ENCODE results near the gene DISP1.

GRCh38 chr1:222828939-222829338, 14.1 kb downstream of the DISP1 start:
- TF ChIP-seq, protein P1, sequence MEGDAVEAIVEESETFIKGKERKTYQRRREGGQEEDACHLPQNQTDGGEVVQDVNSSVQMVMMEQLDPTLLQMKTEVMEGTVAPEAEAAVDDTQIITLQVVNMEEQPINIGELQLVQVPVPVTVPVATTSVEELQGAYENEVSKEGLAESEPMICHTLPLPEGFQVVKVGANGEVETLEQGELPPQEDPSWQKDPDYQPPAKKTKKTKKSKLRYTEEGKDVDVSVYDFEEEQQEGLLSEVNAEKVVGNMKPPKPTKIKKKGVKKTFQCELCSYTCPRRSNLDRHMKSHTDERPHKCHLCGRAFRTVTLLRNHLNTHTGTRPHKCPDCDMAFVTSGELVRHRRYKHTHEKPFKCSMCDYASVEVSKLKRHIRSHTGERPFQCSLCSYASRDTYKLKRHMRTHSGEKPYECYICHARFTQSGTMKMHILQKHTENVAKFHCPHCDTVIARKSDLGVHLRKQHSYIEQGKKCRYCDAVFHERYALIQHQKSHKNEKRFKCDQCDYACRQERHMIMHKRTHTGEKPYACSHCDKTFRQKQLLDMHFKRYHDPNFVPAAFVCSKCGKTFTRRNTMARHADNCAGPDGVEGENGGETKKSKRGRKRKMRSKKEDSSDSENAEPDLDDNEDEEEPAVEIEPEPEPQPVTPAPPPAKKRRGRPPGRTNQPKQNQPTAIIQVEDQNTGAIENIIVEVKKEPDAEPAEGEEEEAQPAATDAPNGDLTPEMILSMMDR (IDR thresholded peaks at IDR 0.05) = no peak
- TF ChIP-seq POLR2A (IDR thresholded peaks at IDR 0.05) = no peak

Data from esophagus squamous epithelium (tissue), 4 donors.